C4-2B (cell line): Measurements from ENCODE around the gene CACNA1B.

ENCODE experiments used
- CTCF ChIP-seq: fragments of 450-650 bp; conservative IDR thresholded peaks from 2 replicates; pipeline ENCODE4 v1.5.1; 2017; ENCODE audit warnings: mild to moderate bottlenecking
- ZFX ChIP-seq: fragments of 450-650 bp; IDR thresholded peaks from 2 replicates; pipeline ENCODE4 v1.6.1; 2017

- TF ChIP-seq CTCF (no peak), ZFX (no peak)
These were observed 71.1 kb downstream of the CACNA1B start for GRCh38 chr9:137948642-137949041.
